Endothelial cell of umbilical vein (primary cell): ENCODE data around the gene F8. TPM values are rescaled to one million over a fixed set of nuclear protein-coding genes. Genes with fewer than 3 reads are reported as not detected.
"Not testable (repeated sequence)": the region's sequence is repeated elsewhere in the genome, so short reads cannot be mapped to it uniquely, and the experiment has no call there.

Experiments used
- BruUV-seq: library from RNA; stranded (reverse); fragments of 400-500 nt; replicated peaks from 2 replicates; lab custom pipeline; 2021; lab: Mats Ljungman, UMichigan
- CTCF ChIA-PET: fragments of 300-600, 350-600 bp; sonication (Branson Sonifier 250); formaldehyde crosslinking; loops from one replicate; lab custom pipeline; 2021; ENCODE audit warnings: antibody characterized with exemption, inconsistent platforms; lab: Charles Lee
- POLR2A ChIA-PET: fragments of 300-600, 350-600 bp; sonication (Branson Sonifier 250); formaldehyde crosslinking; loops from one replicate; lab custom pipeline; 2021; ENCODE audit warnings: antibody characterized with exemption, inconsistent platforms; lab: Charles Lee
- DNase-seq: peaks from one replicate; pipeline ENCODE4 v3.0.0-alpha.2; 2011; ENCODE audit warnings: low read depth, low spot score
- FAIRE-seq: peaks from 2 replicates; lab custom pipeline; 2011; peaks lifted over from hg19 to GRCh38; lab: Jason Lieb, UNC
- H2AFZ ChIP-seq: 2 replicates; pipeline ENCODE4 v1.6.0; 2012; ENCODE audit warnings: low read depth, low read length, control low read depth, inconsistent platforms
- H3K27ac ChIP-seq: 2 replicates; pipeline ENCODE4 v1.5.1; 2011; ENCODE audit warnings: low read depth, mild to moderate bottlenecking, control low read depth, low read length, moderate library complexity; ENCODE audit not compliant: insufficient read depth
- H3K27me3 ChIP-seq, 2 experiments: 2 replicates each; pipeline versions ENCODE4 v1.6.0 to v1.6.1; 2011; ENCODE audit warnings: low read length in 2 of 2, mixed read lengths in 1 of 2; ENCODE audit not compliant: control insufficient read depth in 2 of 2, insufficient read depth in 2 of 2
- H3K36me3 ChIP-seq, 2 experiments: 2 replicates in 1 of 2; 3 replicates in 1 of 2; pipeline ENCODE4 v1.5.1; 2011; ENCODE audit warnings: low read length in 2 of 2, mild to moderate bottlenecking in 1 of 2, moderate library complexity in 1 of 2; ENCODE audit not compliant: control insufficient read depth in 2 of 2, insufficient read depth in 2 of 2; ENCODE audit errors: extremely low read depth in 1 of 2
- H3K4me1 ChIP-seq: 3 replicates; pipeline ENCODE4 v1.5.1; 2011; ENCODE audit warnings: mild to moderate bottlenecking, low read length; ENCODE audit not compliant: control insufficient read depth, insufficient read depth; ENCODE audit errors: extremely low read depth
- H3K4me2 ChIP-seq: 2 replicates; pipeline ENCODE4 v1.6.1; 2011; ENCODE audit warnings: low read length, control low read depth, mixed read lengths; ENCODE audit not compliant: insufficient read depth
- H3K4me3 ChIP-seq, 3 experiments: fragments of 200-600 bp in 1 of 3; sonication (generic), shearing (Covaris generic) in 1 of 3; replicated peaks in 1 of 3; 2 replicates each; pipeline ENCODE4 v1.5.1; 2011 to 2016; ENCODE audit warnings: control low read depth in 3 of 3, low read length in 3 of 3, mild to moderate bottlenecking in 2 of 3, inconsistent platforms in 1 of 3, low read depth in 1 of 3, moderate library complexity in 1 of 3; ENCODE audit not compliant: insufficient read depth in 1 of 3
- H3K79me2 ChIP-seq: 2 replicates; pipeline ENCODE4 v1.6.0; 2012; ENCODE audit warnings: low read length, inconsistent platforms; ENCODE audit not compliant: control insufficient read depth, insufficient read depth
- H3K9ac ChIP-seq: replicated peaks from 2 replicates; pipeline ENCODE3; 2011; ENCODE audit warnings: low read length, control low read depth; ENCODE audit not compliant: insufficient read depth; ENCODE audit errors: extremely low read depth
- H3K9me1 ChIP-seq: replicated peaks from 3 replicates; pipeline ENCODE4 v1.6.0; 2011; ENCODE audit warnings: mild to moderate bottlenecking, low read length; ENCODE audit not compliant: control insufficient read depth, insufficient read depth; ENCODE audit errors: extremely low read depth
- H3K9me3 ChIP-seq: replicated peaks from 2 replicates; pipeline ENCODE4 v1.5.1; 2012; ENCODE audit warnings: low read length, inconsistent platforms; ENCODE audit not compliant: control insufficient read depth, insufficient read depth
- H4K20me1 ChIP-seq: replicated peaks from 2 replicates; pipeline ENCODE3; 2011; ENCODE audit warnings: mild to moderate bottlenecking, low read length; ENCODE audit not compliant: control insufficient read depth, insufficient read depth; ENCODE audit errors: extremely low read depth
- dilution Hi-C: fragments of 300-500 bp; cut with MboI; formaldehyde crosslinking; loops from one replicate; pipeline ENCODE4 v1.15.0; 2019; ENCODE audit warnings: low sequenced_read_pairs; ENCODE audit not compliant: extremely low pct_ligation_motif_present
- intact Hi-C: fragments of 100-400 bp; cut with micrococcal nuclease; formaldehyde crosslinking; loops from one replicate; pipeline ENCODE4 v1.10.0; 2022
- polyA plus RNA-seq, 4 experiments: library from polyadenylated mRNA; depleted of rRNA in 3 of 4; stranded (reverse) in 3 of 4; unstranded in 1 of 4; fragments of >200 nt; gene quantifications; 2 replicates each; pipeline versions ENCODE4 v1.2.1 to v1.2.3, GENCODE V29; 2011 to 2012; ENCODE audit warnings: missing spikeins in 1 of 4
- total RNA-seq: library from RNA; stranded (reverse); gene quantifications from 2 replicates; pipeline ENCODE4 v1.2.3, GENCODE V29; 2021

The F8 gene
- total and polyA plus RNA-seq, 2 donors (not counting 3 experiments of a cell fraction or from before 2014, with no cell fraction given): 0.62 to 1.1 TPM

GRCh38 chrX:154817048-154817618 lies 205.4 kb downstream of the F8 start:
- dilution Hi-C loops, FAIRE-seq, DNase-seq: not testable (repeated sequence)

DNA sequence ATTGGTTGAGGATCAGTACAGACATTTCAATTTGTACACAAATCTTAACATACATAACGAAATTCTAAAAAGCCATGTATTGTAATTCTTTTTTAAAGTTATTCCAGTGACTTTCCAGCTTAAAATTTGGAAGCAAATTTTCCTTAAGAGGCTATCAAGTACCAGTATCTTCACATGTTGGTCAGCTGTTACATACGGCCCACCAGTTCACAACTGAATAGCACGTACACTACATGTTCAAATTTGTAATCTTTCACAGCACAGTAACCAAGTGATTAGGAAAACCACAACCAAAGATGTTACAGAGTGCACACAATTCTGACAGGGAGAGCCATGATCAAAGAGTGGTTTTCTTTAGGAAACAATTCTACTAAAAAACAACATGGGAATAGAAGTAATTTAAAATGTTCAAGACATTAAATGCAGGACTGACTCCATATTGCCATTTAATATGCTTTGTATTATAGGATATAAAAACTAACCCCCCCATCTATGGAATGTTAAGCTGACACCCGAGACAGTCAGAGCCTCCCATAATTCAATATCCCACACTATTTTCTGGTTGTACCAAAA lies 206.1 kb downstream of the F8 start:
- FAIRE-seq, H3K79me2 ChIP-seq, H3K27me3 ChIP-seq, H3K9me3 ChIP-seq, H3K4me3 ChIP-seq, intact Hi-C loops, dilution Hi-C loops, H3K27ac ChIP-seq, H2AFZ ChIP-seq, H3K36me3 ChIP-seq, CTCF ChIA-PET, H3K9me1 ChIP-seq, H4K20me1 ChIP-seq, H3K9ac ChIP-seq, BruUV-seq, POLR2A ChIA-PET, DNase-seq, H3K4me1 ChIP-seq, H3K4me2 ChIP-seq: not testable (repeated sequence)

More at GRCh38 chrX:154817048-154817618, 205.4 kb downstream of the F8 start:
- H3K4me1 ChIP-seq, H3K9ac ChIP-seq, BruUV-seq, H3K27ac ChIP-seq, H3K4me2 ChIP-seq, intact Hi-C loops, H3K4me3 ChIP-seq, H3K36me3 ChIP-seq, H3K27me3 ChIP-seq, H3K79me2 ChIP-seq, POLR2A ChIA-PET, H3K9me1 ChIP-seq, H2AFZ ChIP-seq, H4K20me1 ChIP-seq, H3K9me3 ChIP-seq, CTCF ChIA-PET: not testable (repeated sequence)
